Right lobe of liver (tissue), 4 donors: ENCODE data around the gene SLC25A23.

Experiments used
- CTCF ChIP-seq, 4 donors: fragments of 200-600 bp in 3 of 4; fragments of 450-650 bp in 1 of 4; IDR thresholded peaks; one replicate each; pipeline versions ENCODE4 v1.5.1 to v1.8.0; 2016 to 2022; ENCODE audit warnings: antibody characterized with exemption in 4 of 4, mild to moderate bottlenecking in 2 of 4
- POLR2A ChIP-seq: fragments of 450-650 bp; IDR thresholded peaks from one replicate; pipeline ENCODE4 v1.6.1; 2017; ENCODE audit warnings: antibody characterized with exemption, mild to moderate bottlenecking
- donor health status: DM: no; HTN: no; CAD: no.
- donor health status: DM: no; HTN: no; CAD: no.
- donor health status: DM: no; HTN: yes; CAD: no.

DNA sequence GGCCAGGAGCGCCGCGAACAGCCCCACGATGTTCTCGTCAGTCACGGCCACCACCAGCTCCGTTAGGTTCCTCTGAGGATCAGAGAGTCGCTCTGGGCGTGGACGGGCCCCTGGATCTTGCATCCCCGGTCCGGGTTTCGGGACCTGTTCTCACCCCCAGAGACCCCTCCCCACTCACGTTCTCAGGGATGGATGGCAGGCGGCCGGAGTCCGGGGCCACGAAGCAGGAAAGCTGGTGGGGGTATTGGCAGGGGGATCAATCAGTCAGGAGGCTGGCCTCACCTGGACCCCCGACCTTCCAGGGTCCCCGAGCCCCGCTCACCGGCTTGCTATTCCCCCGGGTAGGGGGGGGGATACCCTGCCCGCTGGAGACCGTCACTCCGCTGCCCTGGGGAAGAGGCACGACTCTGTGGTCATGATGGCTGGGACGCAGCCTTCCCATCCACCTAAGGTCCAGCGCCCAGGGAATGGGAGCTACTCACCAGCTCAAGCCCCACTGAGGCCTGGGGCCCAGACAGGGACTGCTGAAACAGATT is 17.4 kb upstream of the SLC25A23 start:
- TF ChIP-seq CTCF (IDR thresholded peaks at IDR 0.05) (no peak), POLR2A (no peak)
